SK-N-SH treated with all-trans-retinoic acid at 6 μM for 48 hours (cell line): ENCODE measurements around the gene CA5B.

ENCODE experiments used
- ARNTL ChIP-seq: fragments of 450-650 bp; formaldehyde crosslinking; IDR thresholded peaks from 2 replicates; pipeline ENCODE4 v1.5.0; 2020; ENCODE audit warnings: low read depth, mild to moderate bottlenecking, moderate library complexity, borderline replicate concordance
- ESRRG ChIP-seq: fragments of 250-450 bp; sonication (Bioruptor Pico); IDR thresholded peaks from 2 replicates; pipeline ENCODE4 v1.6.1; 2021; ENCODE audit warnings: mild to moderate bottlenecking
- TOX ChIP-seq: fragments of 250-450 bp; sonication (Bioruptor Pico); IDR thresholded peaks from 2 replicates; pipeline ENCODE4 v1.8.0; 2021; ENCODE audit warnings: mild to moderate bottlenecking, moderate library complexity, borderline replicate concordance
- ZC3H10 ChIP-seq: fragments of 250-450 bp; sonication (Bioruptor Pico); IDR thresholded peaks from 2 replicates; pipeline ENCODE4 v1.5.1; 2021; ENCODE audit warnings: mild to moderate bottlenecking, moderate library complexity
- ZFP3 ChIP-seq: fragments of 250-450 bp; sonication (Bioruptor Pico); IDR thresholded peaks from 2 replicates; pipeline ENCODE4 v1.5.0; 2020; ENCODE audit warnings: mild to moderate bottlenecking, moderate library complexity
- ZNF8 ChIP-seq: fragments of 450-650 bp; formaldehyde crosslinking; IDR thresholded peaks from 2 replicates; pipeline ENCODE4 v1.5.0; 2020; ENCODE audit warnings: mild to moderate bottlenecking, moderate library complexity

- TF ChIP-seq ARNTL (CRISPR knock-in tag) = no peak
- TF ChIP-seq TOX (CRISPR knock-in tag) = no peak
- no peak for TF ChIP-seq ZC3H10 (CRISPR knock-in tag)
- no peak for TF ChIP-seq ESRRG (CRISPR knock-in tag)
- no peak for TF ChIP-seq ZNF8 (CRISPR knock-in tag)
- no peak for TF ChIP-seq ZFP3 (CRISPR knock-in tag)
These were observed 696 bp upstream of the CA5B start for GRCh38 chrX:15737190-15737958.
